HTERT RPE-1 (cell line): Measurements from ENCODE around the gene IL3.

Source experiments
- in situ Hi-C: fragments of 300-500 bp; cut with MboI; formaldehyde crosslinking; loops from 4 replicates; pipeline ENCODE4 v1.14.3; 2020; ENCODE audit warnings: low sequenced_read_pairs

The IL3 gene

GRCh38 chr5:132025403-132025971, 35.0 kb upstream of the IL3 start:
- in situ Hi-C loops, result no loop called here

- in situ Hi-C loops, result no loop called here
These were observed 33.9 kb upstream of the IL3 start for GRCh38 chr5:132026516-132027008.

- in situ Hi-C loops, result no loop called here
These were observed 33.4 kb upstream of the IL3 start for GRCh38 chr5:132027027-132027426.

- in situ Hi-C loops, result no loop called here
These were observed 30.7 kb upstream of the IL3 start for GRCh38 chr5:132029609-132030330.

GRCh38 chr5:132030610-132031009, 29.8 kb upstream of the IL3 start:
- in situ Hi-C loops, result no loop called here

- in situ Hi-C loops, result no loop called here
These were observed 28.3 kb upstream of the IL3 start for GRCh38 chr5:132032196-132032595.

- in situ Hi-C loops, result no loop called here
These were observed 27.3 kb upstream of the IL3 start for GRCh38 chr5:132033122-132033521.

GRCh38 chr5:132037353-132037752, 23.1 kb upstream of the IL3 start:
- in situ Hi-C loops, result no loop called here

GRCh38 chr5:132044207-132044606, 16.2 kb upstream of the IL3 start:
- in situ Hi-C loops, result no loop called here

- in situ Hi-C loops, result no loop called here
These were observed 13.6 kb upstream of the IL3 start for GRCh38 chr5:132046880-132047299.

- in situ Hi-C loops, result no loop called here
These were observed 11.4 kb upstream of the IL3 start for GRCh38 chr5:132049093-132049492.

- in situ Hi-C loops, result no loop called here
These were observed 10.9 kb upstream of the IL3 start for GRCh38 chr5:132049559-132049958.

GRCh38 chr5:132050136-132050535, 10.3 kb upstream of the IL3 start:
- in situ Hi-C loops, result no loop called here

GRCh38 chr5:132050661-132051552, 9.5 kb upstream of the IL3 start:
- in situ Hi-C loops, result no loop called here

GRCh38 chr5:132052520-132052919, 7.9 kb upstream of the IL3 start:
- in situ Hi-C loops, result no loop called here

- in situ Hi-C loops, result no loop called here
These were observed 7.0 kb upstream of the IL3 start for GRCh38 chr5:132053483-132053882.

- in situ Hi-C loops, result no loop called here
These were observed 6.3 kb upstream of the IL3 start for GRCh38 chr5:132054031-132054696.

- in situ Hi-C loops, result no loop called here
These were observed 5.6 kb upstream of the IL3 start for GRCh38 chr5:132054697-132055440.

- in situ Hi-C loops, result no loop called here
These were observed 5.0 kb upstream of the IL3 start for GRCh38 chr5:132055441-132055807.

GRCh38 chr5:132055808-132056609, 4.4 kb upstream of the IL3 start:
- in situ Hi-C loops, result no loop called here
